ENCODE data around the gene TCTA. TPM values are rescaled to one million over a fixed set of nuclear protein-coding genes. Genes with fewer than 3 reads are reported as not detected.
"Not testable (repeated sequence)": the region's sequence is repeated elsewhere in the genome, so short reads cannot be mapped to it uniquely, and the experiment has no call there.

TCTA gene
- total RNA-seq, 4 donors from 2014 or later: 22.0 to 29.8 (median 26.2) TPM

- no peak for DNase-seq (ENCODE audit: extremely low spot score)
- no peaks in the 10 kb centered on the region for H3K27me3 ChIP-seq
- H3K4me3 ChIP-seq: no peak overlapping the region
- peaks cover 6 to 28% (median 14%) of the 10 kb centered on the region in 4 donors for H3K36me3 ChIP-seq
- TF ChIP-seq POLR2A (IDR thresholded peaks at IDR 0.05; ENCODE audit: low read depth) (no peak), POLR2AphosphoS5 (IDR thresholded peaks at IDR 0.05) (peak in 1 of 2 donors; percentile 42)
- peaks cover 85 to 92% (median 86%) of the 10 kb centered on the region in 4 donors for H3K4me1 ChIP-seq
- H3K9me3 ChIP-seq: no peaks in the 10 kb centered on the region
- WGBS: 49% methylated on average over 4 of the region's 4 CpGs
- H3K27ac ChIP-seq (replicated peaks in 1 of 4): peak overlapping the region in 3 of 4 donors; percentile 11 to 47 (median 42)
- intact Hi-C loops (cut with DNase I): no loop called here
Measured at GRCh38 chr3:49397470-49397869, 14.8 kb upstream of the TCTA start.

GRCh38 chr3:49399461-49399860 is 12.8 kb upstream of the TCTA start:
- TF ChIP-seq POLR2AphosphoS5 (IDR thresholded peaks at IDR 0.05) (no peak), EP300 (IDR thresholded peaks at IDR 0.05) (no peak), CTCF (IDR thresholded peaks at IDR 0.05) (no peak), POLR2A (IDR thresholded peaks at IDR 0.05; ENCODE audit: low read depth) (no peak)
- intact Hi-C loops (cut with DNase I): no loop called here
- Histone ChIP-seq H3K27ac (replicated peaks in 1 of 4) (peak overlapping the region in 2 of 4 donors; percentile 7 to 19), H3K36me3 (peaks cover 6 to 28% (median 19%) of the 10 kb centered on the region in 4 donors), H3K27me3 (no peaks in the 10 kb centered on the region), H3K4me3 (no peak overlapping the region), H3K4me1 (peaks cover 74 to 94% (median 87%) of the 10 kb centered on the region in 4 donors), H3K9me3 (no peaks in the 10 kb centered on the region)
- 90% methylated on average over 3 of the region's 3 CpGs for WGBS
- no peak for DNase-seq (ENCODE audit: extremely low spot score)

- H3K9me3 ChIP-seq: no peaks in the 10 kb centered on the region
- TF ChIP-seq CTCF (IDR thresholded peaks at IDR 0.05) (no peak), EP300 (IDR thresholded peaks at IDR 0.05) (no peak), POLR2AphosphoS5 (IDR thresholded peaks at IDR 0.05) (no peak), POLR2A (IDR thresholded peaks at IDR 0.05; ENCODE audit: low read depth) (no peak)
- intact Hi-C loops (cut with DNase I): no loop called here
- H3K36me3 ChIP-seq: peaks cover 0 to 11% (median 7%) of the 10 kb centered on the region in 4 donors
- WGBS: 65% methylated on average over 2 of the region's 2 CpGs
- H3K4me1 ChIP-seq: peaks cover 68 to 94% (median 89%) of the 10 kb centered on the region in 4 donors
- DNase-seq (ENCODE audit: extremely low spot score): no peak
- H3K27me3 ChIP-seq: no peaks in the 10 kb centered on the region
- peak overlapping the region in 1 of 4 donors; percentile 26 for H3K27ac ChIP-seq (replicated peaks in 1 of 4)
- H3K4me3 ChIP-seq: no peak overlapping the region
Measured at GRCh38 chr3:49401766-49402165, 10.5 kb upstream of the TCTA start.

- Histone ChIP-seq H3K4me1 (peaks cover 58 to 95% (median 88%) of the 10 kb centered on the region in 4 donors), H3K27ac (replicated peaks in 1 of 4) (peak overlapping the region in 1 of 4 donors; percentile 3), H3K4me3 (no peak overlapping the region), H3K9me3 (no peaks in the 10 kb centered on the region), H3K36me3 (peaks cover 0 to 10% (median 6%) of the 10 kb centered on the region in 4 donors), H3K27me3 (no peaks in the 10 kb centered on the region)
- no peak for DNase-seq (ENCODE audit: extremely low spot score)
- WGBS: 93% methylated on average over 5 of the region's 5 CpGs
- intact Hi-C loops (cut with DNase I): no loop called here
- TF ChIP-seq POLR2AphosphoS5 (IDR thresholded peaks at IDR 0.05) (no peak), POLR2A (IDR thresholded peaks at IDR 0.05; ENCODE audit: low read depth) (no peak), EP300 (IDR thresholded peaks at IDR 0.05) (no peak), CTCF (IDR thresholded peaks at IDR 0.05) (no peak)
Measured at GRCh38 chr3:49403891-49404290, 8.3 kb upstream of the TCTA start.

- intact Hi-C loops (cut with DNase I): not testable (repeated sequence)
Measured at GRCh38 chr3:49405570-49405969, 6.7 kb upstream of the TCTA start.

More at GRCh38 chr3:49405570-49405969, 6.7 kb upstream of the TCTA start:
- not testable (repeated sequence) for H3K9me3 ChIP-seq; H3K27me3 ChIP-seq; DNase-seq (ENCODE audit: extremely low spot score)
- 18% methylated on average over 9 of the region's 9 CpGs for WGBS
- Histone ChIP-seq H3K27ac (replicated peaks in 1 of 4) (peak overlapping the region; percentile 63 to 100 (median 98)), H3K36me3 (peaks cover 0 to 10% (median 6%) of the 10 kb centered on the region in 4 donors), H3K4me3 (peak overlapping the region in 3 of 4 donors; percentile 3 to 27 (median 17)), H3K4me1 (peaks cover 57 to 96% (median 88%) of the 10 kb centered on the region in 4 donors)

All from esophagus muscularis mucosa (tissue), 4 donors.